GM11168 (cell line): ENCODE data around the gene AQP1.

Source experiments
- in situ Hi-C: fragments of 300-500 bp; cut with MboI; formaldehyde crosslinking; loops from one replicate; pipeline ENCODE4 v1.12.0; 2022; ENCODE audit warnings: low sequenced_read_pairs; ENCODE audit not compliant: unreplicated experiment

The AQP1 gene

GRCh38 chr7:30970594-30971094 is 59.0 kb downstream of the AQP1 start:
- in situ Hi-C loops = loop anchor here (5.0 kb wide), 1 partner anchor 168 kb away; no protein-coding TSS in a partner anchor

GRCh38 chr7:30971440-30971839 is 59.8 kb downstream of the AQP1 start:
- in situ Hi-C loops = loop anchor here (5.0 kb wide), 1 partner anchor 169 kb away; no protein-coding TSS in a partner anchor

GRCh38 chr7:30971840-30972563 is 60.3 kb downstream of the AQP1 start:
- in situ Hi-C loops = loop anchor here (5.0 kb wide), 1 partner anchor 170 kb away; no protein-coding TSS in a partner anchor

- in situ Hi-C loops = loop anchor here (5.0 kb wide), 1 partner anchor 171 kb away; no protein-coding TSS in a partner anchor
Measured at GRCh38 chr7:30973292-30973691, 61.6 kb downstream of the AQP1 start.

- in situ Hi-C loops = loop anchor here (5.0 kb wide), 1 partner anchor 172 kb away; no protein-coding TSS in a partner anchor
Measured at GRCh38 chr7:30973791-30974604, 62.3 kb downstream of the AQP1 start.

- in situ Hi-C loops = loop anchor here (5.0 kb wide), 2 partner anchors 153 to 172 kb away; no protein-coding TSS in a partner anchor
Measured at GRCh38 chr7:30974605-30975255, 63.1 kb downstream of the AQP1 start.
